Fibroblast of villous mesenchyme (primary cell): ENCODE measurements around the gene THEMIS2. TPM values are rescaled to one million over a fixed set of nuclear protein-coding genes. Genes with fewer than 3 reads are reported as not detected.
"Not testable (repeated sequence)": the region's sequence is repeated elsewhere in the genome, so short reads cannot be mapped to it uniquely, and the experiment has no call there.

Experiments used
- DNase-seq: peaks from one replicate; pipeline ENCODE4 v3.0.0-alpha.2; 2010; ENCODE audit warnings: low read depth
- H3K4me3 ChIP-seq: 2 replicates; pipeline ENCODE4 v1.5.1; 2011; ENCODE audit warnings: low read depth, mild to moderate bottlenecking, low read length
- CTCF ChIP-seq: IDR thresholded peaks from 2 replicates; pipeline ENCODE4 v1.5.1; 2012; ENCODE audit warnings: low read depth, mild to moderate bottlenecking, low read length; ENCODE audit not compliant: insufficient read depth
- total RNA-seq: library from RNA; depleted of rRNA; stranded (reverse); fragments of >200 nt; gene quantifications from 2 replicates; pipeline ENCODE4 v1.2.3, GENCODE V29; 2012

THEMIS2 gene
- total RNA-seq, result 3.0 and 6.4 TPM in 2 replicates

DNA sequence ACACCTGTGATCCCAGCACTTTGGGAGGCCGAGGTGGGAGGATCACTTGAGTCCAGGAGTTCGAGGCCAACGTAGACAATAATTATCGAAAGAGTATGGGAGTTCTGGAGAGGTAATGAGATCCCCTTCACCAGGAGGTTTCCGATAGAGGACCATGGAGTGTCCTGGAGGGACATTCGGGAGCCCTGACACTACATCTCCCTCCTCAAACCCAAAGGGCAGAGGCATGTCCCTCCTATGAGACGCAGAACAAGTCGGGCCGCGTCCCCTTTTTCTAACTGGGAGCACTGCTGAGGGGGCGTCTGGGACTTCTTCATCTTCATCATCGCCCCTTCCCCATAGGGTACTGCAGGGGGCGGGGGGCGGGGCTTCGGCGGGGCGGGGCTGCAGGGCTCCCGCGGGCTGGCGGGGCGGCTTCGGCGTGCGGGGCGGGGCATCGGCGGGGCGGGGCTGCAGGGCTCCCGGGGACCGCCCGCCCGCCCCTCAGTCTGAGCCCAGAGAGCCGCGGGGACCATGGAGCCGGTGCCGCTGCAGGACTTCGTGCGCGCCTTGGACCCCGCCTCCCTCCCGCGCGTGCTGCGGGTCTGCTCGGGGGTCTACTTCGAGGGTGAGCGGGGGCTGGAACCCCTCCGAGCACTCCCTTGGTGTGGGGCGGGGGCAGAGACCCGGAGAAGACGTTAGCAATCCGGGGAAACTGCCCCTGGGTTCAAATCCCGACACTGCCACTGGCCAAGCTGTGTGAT is at the start of gene THEMIS2:
TSS of gene THEMIS2 (plus strand) at position 486 of the 743 bp plus-strand sequence. CDS start at position 514, 28 bp downstream.
- peak within 1 kb of the TSS; percentile 82 for H3K4me3 ChIP-seq
- TF ChIP-seq CTCF, result no peak
- DNase-seq, result peak; percentile 50

GRCh38 chr1:27823784-27824183 is 48.6 kb upstream of the THEMIS2 start:
- no peak overlapping the region for H3K4me3 ChIP-seq
- no peak for TF ChIP-seq CTCF
- DNase-seq, result no peak

- DNase-seq, result no peak
- no peak overlapping the region for H3K4me3 ChIP-seq
- no peak for TF ChIP-seq CTCF
Measured at GRCh38 chr1:27824411-27824810, 47.9 kb upstream of the THEMIS2 start.

DNA sequence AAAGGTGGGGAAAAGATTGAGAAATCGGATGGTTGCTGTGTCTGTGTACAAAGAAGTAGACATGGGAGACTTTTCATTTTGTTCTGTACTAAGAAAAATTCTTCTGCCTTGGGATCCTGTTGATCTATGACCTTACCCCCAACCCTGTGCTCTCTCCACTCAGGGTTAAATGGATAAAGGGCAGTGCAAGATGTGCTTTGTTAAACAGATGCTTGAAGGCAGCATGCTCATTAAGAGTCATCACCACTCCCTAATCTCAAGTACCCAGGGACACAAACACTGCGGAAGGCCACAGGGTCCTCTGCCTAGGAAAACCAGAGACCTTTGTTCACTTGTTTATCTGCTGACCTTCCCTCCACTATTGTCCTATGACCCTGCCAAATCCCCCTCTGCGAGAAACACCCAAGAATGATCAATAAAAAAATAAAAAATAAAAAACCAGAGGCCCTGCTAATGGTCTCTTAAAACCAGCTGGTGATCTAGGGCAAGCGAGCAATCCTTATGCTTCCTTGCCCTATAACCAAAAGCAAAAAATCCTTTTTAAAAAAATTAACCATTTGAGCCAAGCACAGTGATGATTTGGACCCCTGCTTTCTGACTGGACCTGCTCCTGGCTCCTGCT is 42.9 kb upstream of the THEMIS2 start:
- DNase-seq, H3K4me3 ChIP-seq: not testable (repeated sequence)

GRCh38 chr1:27830621-27831440 is 41.5 kb upstream of the THEMIS2 start, which contains the start of gene PPP1R8:
TSS of gene PPP1R8 (plus strand) at chr1:27830782. CDS start at chr1:27830836, 54 bp downstream.
- peak; percentile 96 for DNase-seq
- no peak for TF ChIP-seq CTCF
- H3K4me3 ChIP-seq, result peak within 1 kb of the TSS; percentile 96

DNA sequence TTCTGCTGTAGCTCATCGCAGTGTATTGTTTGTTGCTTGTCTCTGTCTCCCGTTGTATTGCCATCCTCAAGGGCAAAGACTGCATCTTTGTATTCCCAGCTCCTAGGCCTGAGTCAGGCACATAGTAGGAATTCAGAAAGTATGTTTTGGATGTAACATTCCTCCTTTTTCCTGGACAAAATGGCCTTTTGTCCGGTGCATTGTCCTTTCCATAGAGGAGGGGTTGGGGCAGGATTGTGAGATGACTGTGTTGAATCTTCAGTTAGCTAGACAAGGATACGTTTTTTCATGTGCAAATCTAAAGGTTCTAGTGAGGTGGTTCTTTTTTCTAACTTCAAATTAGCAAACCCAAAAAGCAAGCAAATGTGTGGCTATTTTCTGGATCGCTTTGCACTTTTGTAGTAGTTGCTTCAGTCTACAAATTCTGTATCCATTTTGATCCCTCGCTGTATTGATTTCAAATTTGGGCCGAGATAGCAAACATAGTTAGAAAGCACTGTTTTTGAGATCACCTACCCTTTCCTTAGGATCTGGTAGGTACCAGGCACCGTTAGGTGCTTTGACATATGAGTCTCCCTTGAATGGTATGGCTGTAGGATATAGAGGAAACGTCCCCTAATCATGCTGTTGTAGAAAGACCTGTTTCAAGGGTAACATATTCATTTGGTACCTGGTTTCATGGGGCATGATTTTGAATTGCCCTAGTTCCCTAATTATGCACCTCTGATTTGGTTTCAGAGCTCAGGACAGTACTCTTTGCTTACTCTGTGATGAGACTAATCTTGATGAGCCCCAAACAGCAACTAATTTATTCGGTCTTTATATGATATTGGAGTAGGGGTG is 40.6 kb upstream of the THEMIS2 start:
- no peak for TF ChIP-seq CTCF
- DNase-seq, result no peak

More for the DNA sequence above, 40.6 kb upstream of the THEMIS2 start:
- H3K4me3 ChIP-seq, result peak overlapping the region; percentile 96
